ENCODE measurements around the gene NUF2.
"Not testable (repeated sequence)": the region's sequence is repeated elsewhere in the genome, so short reads cannot be mapped to it uniquely, and the experiment has no call there.

Gene NUF2

GRCh38 chr1:163321311-163322305, at the start of gene NUF2:
NUF2 (plus strand) TSS chr1:163321954; CDS start chr1:163326052, 4,098 bp downstream.
- peak; percentile 99 for DNase-seq

DNA sequence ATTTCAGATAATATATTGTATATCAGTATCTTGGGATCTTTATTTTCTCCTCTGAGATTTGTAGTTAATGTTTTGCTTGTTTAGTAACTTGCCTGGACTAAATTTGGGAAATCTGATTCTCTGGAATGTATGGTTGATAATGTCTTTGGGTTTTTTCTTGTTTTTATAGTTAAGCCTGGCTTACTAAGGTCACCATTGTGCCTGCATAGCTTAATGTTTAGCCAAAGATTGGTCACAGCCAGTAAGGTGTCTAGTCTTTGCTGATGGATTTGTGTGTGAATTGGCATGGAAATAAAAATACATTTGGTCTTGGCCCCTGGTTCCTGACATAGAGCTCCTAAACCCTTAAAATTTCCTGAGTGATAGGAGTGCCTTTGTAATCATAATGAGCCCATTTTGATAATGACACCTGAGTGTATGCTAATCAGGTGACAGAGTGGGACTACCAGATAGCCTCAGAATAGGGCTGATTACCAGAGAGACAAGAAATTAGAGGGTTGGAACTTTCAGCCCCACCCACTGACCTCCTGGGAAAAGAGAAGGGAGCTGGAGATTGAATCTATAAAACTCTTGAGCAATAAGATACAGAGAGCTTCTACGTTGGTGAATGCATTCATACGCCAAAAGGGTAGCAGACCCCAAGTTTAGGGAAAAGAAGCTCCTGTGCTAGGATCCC, 47.9 kb upstream of the NUF2 start:
- DNase-seq = no peak

GRCh38 chr1:163275222-163275621, 46.5 kb upstream of the NUF2 start:
- no peak for DNase-seq

DNA sequence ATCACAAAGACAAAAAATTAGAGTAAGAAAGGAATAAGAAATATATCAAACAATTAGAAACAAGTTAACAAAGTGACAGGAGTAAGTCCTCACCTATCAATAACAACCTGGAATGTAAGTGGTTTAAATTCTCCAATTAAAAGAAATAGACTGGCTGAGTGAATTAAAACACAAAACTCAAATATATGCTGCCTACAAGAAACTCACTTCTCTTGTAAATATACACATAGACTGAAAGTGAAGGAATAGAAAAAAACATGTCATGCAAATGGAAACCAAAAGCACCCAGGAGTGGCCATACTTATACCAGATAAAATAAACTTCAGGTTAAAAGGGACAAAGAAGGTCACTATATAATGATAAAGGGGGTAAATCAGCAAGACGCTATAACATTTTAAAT, 43.2 kb upstream of the NUF2 start:
- DNase-seq = no peak

DNA sequence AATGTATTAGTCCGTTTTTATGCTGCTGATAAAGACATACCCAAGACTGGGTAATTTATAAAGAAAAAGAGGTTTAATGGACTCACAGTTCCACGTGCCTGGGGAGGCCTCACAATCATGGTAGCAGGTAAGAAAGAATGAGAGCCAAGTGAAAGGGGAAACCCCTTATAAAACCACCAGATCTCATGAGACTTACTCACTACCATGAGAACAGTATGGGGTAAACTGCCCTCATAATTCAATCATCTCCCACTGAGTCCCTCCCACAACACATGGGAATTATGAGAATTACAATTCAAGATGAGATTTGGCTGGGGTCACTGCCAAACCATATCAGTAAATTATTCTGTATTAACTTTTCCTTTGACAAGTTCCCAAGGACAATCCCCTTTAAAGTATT, 36.9 kb upstream of the NUF2 start:
- not testable (repeated sequence) for DNase-seq

GRCh38 chr1:163290025-163290640, 31.6 kb upstream of the NUF2 start:
- DNase-seq = peak; percentile 65

DNA sequence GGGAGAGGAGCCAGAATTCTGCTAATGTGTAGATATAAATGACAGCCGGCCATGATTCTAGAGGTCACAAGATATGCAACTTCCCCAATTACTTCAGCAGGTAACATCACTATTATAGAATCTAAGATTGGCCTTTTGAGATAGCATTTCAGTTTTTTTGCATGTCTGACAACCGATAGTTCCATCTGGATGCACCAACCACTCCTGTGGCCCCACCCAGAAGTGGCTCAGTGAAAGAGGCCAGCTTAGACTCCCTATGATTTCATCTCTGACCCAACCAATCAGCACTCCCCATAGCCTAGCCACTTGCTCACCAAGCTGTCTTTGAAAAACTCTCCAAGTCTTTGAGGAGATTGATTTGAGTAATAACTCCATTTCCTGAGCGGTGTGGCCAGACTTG, 30.3 kb upstream of the NUF2 start:
- no peak for DNase-seq

GRCh38 chr1:163292153-163292552, 29.6 kb upstream of the NUF2 start:
- not testable (repeated sequence) for DNase-seq

DNA sequence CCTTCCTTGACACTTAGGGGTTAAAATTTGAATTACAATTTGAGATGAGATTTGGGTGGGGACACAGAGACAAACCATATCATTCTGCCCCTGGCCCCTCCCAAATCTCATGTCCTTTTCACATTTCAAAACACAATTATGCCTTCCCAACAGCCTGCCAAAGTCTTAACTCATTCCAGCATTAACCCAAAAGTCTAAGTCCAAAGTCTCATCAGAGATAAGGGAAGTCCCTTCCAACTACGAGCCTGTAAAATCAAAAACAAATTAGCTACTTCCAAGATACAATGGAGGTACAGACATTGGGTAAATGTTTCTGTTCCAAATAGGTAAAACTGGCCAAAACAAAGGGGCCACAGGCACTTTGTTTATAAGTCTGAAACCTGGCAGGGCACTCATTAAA, 28.3 kb upstream of the NUF2 start:
- not testable (repeated sequence) for DNase-seq

DNA sequence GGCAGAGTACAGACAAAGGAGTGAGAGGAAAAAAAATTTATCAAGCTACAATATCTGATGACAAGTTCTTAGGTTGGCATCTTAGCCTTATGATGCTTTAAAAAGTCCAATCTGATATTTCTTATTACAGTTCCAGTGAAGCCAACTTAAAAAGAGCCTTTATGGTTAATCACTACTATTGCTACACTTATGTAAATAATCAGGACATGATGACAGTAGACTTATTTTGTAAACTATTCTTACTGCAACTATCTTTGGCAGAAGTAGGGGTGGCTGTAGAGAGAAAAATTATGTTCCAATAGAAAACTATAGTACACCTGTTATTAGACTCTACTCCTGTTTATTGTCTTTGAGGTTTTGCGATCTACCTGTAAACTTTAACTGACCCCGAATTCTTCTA, 25.8 kb upstream of the NUF2 start:
- DNase-seq = no peak

GRCh38 chr1:163296504-163297263, 25.1 kb upstream of the NUF2 start:
- no peak for DNase-seq

DNA sequence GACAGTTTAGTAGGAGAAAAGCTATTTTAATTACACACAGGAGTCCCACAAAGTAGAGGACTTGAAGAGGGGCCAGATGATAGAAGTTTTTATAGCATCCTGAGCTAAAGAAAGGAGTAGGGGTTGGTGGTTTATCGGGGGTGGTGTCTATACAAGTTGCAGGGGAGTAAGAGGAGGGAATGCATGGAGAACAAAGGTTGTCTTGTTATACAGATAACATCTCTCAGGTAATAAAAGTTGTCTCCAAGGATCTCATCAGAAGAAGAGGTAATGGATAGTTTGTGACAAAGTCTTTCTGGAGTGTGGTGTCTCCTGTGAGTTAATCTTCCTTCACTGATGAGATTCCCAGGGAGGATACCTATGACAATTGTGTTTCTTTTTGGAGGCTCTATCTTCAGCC, 23.4 kb upstream of the NUF2 start:
- no peak for DNase-seq

GRCh38 chr1:163300568-163300967, 21.2 kb upstream of the NUF2 start:
- DNase-seq = no peak

GRCh38 chr1:163303561-163303960, 18.2 kb upstream of the NUF2 start:
- no peak for DNase-seq

DNA sequence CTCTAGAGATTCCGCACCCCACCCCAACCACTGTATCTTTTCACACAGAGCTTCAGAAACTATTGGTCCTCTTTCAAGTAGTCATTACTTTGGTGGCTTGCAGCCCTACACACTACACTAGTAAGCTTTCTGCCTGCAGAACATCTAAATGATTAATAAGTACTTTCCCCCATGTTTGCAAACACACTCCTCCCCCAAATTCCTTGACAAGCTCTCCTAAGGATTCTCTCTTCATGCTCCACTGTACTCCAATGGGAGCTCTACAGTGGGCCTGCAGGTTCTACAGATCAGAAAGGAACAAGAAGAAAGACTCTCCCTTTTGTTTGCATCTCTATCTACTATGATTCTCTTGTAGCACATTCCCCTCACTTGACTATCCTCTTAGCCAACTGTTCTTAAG, 16.3 kb upstream of the NUF2 start:
- DNase-seq = no peak

DNA sequence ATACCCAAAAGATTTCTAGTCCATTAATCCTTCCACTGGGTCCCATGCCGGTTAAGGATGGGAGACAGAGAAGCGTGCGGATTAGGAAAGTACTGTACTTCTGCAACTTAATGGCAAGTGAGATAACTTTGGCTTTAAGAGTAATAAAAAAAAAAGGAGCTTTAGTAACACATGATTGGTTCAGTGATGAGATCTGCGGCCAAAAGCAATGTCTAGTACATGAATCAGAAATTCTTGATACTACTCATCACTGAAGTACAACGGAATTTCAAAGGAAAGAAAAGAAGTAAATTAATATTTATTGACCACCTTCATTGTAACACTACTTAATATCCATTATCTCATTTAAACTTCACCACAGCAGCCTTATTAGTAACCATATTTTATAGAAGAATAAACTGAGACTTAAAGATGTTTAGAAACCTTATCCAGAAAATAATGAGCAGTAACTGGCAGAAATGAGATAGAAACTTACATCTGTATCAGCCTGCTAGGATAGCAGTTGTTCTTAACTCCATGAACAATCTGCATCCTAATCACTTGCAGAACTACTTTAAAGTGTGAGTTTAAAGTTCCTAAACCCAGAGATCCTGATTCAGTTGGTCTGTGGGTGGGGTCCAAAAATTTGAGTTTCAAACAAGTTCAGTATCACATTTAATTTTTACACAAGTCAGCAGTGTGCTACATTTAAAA, 14.1 kb upstream of the NUF2 start:
- no peak for DNase-seq

DNA sequence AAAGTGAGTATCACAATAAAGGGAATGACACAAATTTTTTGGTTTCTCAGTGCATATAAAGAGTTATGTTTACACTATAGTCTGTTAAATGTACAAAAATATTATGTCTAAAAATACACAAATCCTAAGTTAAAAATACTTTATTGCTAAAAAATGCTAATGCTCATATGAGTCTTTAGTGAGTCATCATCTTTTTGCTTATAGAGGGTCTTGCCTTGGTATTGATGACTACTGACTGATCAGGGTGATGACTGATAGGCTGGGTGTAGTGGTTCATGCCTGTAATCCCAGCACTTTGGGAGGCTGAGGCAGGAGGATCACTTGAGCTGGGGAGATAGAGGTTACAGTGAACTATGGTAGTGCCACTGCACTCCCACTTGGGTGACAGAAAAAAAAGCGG, 12.9 kb upstream of the NUF2 start:
- no peak for DNase-seq

DNA sequence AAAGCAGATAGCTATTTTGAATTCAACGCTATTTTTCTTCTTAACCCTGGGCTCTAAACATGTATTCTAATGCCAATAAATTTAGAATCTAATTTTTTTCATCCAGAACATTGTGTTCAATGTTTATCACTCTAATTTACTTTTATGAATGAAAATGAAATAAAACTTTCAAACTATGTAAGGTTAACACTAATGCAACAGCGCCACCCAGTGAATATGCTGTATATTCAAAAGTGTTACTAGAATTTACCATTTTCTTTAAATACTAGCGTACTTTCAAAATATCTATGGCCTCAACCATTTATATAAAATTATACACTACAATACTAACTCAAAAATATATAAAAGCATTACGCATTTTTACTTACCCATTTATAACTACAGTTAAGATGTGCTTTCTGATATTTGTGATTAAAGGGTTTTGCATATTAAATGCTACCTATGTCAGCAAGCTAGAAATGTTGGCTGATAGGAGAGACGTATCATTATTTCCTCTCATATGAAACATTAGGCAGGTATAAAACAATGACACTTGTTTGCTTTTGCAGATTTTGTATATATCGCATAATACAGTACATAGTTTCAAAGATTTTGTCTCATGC, 5.9 kb upstream of the NUF2 start:
- peak; percentile 30 for DNase-seq

DNA sequence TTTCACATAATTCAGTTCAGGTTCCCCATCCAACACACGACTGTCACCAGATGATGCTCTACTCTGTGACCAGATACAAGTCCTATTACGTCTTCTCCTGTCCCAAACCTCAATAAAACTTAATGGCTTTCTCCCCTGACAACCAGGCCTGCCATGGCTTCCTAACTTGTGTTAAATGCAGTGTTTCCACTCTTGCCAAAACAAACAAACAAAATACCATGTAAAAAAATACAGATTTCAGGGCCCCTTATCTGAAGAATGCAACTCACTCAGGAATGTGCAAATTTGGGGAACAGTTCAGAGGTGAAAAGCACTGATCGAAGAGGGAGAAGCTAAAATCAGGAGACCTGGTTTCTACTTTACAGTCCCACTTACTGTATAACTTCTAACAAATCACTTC, 863 bp upstream of the NUF2 start:
- no peak for DNase-seq

- DNase-seq = not testable (repeated sequence)
Measured at GRCh38 chr1:163323339-163323738, 1.6 kb downstream of the NUF2 start.

DNA sequence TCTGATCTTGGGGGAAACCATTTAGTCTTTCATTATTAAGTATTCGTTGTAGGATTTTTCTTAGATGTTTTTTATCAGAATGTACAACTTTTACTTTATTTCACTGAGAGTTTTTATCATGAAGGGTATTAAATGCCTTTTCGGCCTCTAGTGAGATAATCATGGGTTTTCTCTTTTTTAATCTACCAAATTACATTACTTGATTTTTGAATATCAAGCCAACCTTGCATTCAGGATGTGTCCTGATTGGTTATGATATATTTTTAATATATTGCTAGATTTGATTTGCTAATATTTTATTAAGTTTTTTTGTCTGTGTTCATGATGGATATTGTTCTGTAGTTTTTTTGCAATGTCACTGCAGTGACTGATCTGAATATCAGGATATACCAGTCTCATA, 9.4 kb downstream of the NUF2 start:
- DNase-seq = no peak

DNA sequence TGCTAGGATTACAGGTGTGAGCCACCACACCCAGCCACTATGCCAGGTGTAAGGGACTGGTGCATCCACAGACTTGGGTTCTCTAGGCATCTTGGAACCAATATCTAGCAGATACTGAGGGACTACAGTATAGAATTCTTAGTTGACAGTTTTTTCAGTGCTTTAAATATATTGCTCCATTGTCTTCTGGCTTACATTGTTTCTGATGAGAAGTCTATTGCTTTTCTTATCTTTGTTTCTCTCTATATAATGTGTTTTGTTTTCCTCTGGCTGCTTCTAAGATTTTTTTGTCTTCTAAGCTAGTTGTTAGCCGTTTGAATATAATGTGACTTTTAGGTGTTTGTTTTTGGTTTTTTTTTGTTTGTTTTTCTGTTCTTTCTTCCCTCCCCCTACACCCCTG, 13.5 kb downstream of the NUF2 start:
- no peak for DNase-seq
